Neural crest cell (in vitro differentiated cells): ENCODE results near the gene PRR5L. TPM values are rescaled to one million over a fixed set of nuclear protein-coding genes. Genes with fewer than 3 reads are reported as not detected.
"Not testable (repeated sequence)": the region's sequence is repeated elsewhere in the genome, so short reads cannot be mapped to it uniquely, and the experiment has no call there.

Experiments used
- DNase-seq: peaks from one replicate; pipeline ENCODE4 v3.0.0; 2021; ENCODE audit warnings: low read depth, mixed read lengths, low spot score
- H3K27ac Mint-ChIP-seq: one replicate; pipeline ENCODE4 v1.8.0; 2021; ENCODE audit warnings: mild to moderate bottlenecking, mixed read lengths; ENCODE audit not compliant: unreplicated experiment
- H3K27me3 Mint-ChIP-seq: 2 replicates; pipeline ENCODE4 v1.8.0; 2021; ENCODE audit warnings: low read depth, mild to moderate bottlenecking, mixed read lengths
- H3K36me3 Mint-ChIP-seq: 2 replicates; pipeline ENCODE4 v1.8.0; 2021; ENCODE audit warnings: low read depth, mild to moderate bottlenecking, mixed read lengths
- H3K4me1 Mint-ChIP-seq: 2 replicates; pipeline ENCODE4 v1.8.0; 2021; ENCODE audit warnings: mixed read lengths
- H3K4me3 Mint-ChIP-seq: one replicate; pipeline ENCODE4 v1.8.0; 2021; ENCODE audit warnings: mild to moderate bottlenecking, mixed read lengths
- H3K9me3 Mint-ChIP-seq: 2 replicates; pipeline ENCODE4 v1.8.0; 2021; ENCODE audit warnings: mixed read lengths
- total RNA-seq: library from RNA; stranded (reverse); gene quantifications from 2 replicates; pipeline ENCODE4 v1.2.1, GENCODE V29; 2021
- TF ChIP-seq, protein P1 (sequence below): fragments of 200-600 bp; sonication (generic); conservative IDR thresholded peaks from 2 replicates; pipeline ENCODE4 v1.5.0; 2021; ENCODE audit warnings: antibody characterized with exemption, mild to moderate bottlenecking

Gene PRR5L
- total RNA-seq, 1 donor from 2014 or later: 6.6 TPM

DNA sequence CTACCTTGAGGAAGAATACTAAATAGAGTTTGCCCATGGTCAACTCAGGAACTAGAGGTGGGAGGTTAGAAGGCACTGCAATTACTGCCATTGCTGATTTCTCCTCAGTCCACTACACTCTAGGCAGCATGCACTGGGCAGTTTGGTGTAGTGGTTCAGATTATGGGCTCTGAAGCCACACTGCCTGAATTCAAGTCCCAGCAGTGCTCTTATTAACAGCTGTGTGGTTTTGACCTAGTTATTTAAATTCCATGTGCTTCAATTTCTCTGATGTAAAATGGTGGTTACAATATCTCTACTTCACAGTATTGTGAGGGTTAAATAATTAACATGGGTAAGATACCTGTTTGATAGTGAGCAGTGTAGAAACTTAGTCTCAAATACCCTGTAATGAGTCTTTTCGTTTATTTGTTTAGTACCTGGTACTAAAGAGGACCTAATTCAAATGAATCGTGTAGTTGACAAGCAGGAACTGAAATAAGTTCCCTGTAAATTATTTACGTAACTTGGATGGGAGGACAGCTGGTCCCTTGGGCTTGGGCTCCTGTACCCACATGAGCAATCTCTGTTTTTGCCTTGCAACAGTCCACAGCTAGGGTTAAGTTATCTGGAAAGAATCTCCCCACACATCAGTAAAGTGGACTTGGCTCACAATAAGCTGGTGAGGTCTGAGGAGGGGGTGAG lies 17.8 kb downstream of the PRR5L start:
- H3K36me3 Mint-ChIP-seq: no peaks in the 10 kb centered on the region
- H3K27ac Mint-ChIP-seq: no peak overlapping the region

GRCh38 chr11:36314434-36314767 lies 18.3 kb downstream of the PRR5L start:
- H3K4me1 Mint-ChIP-seq: no peaks in the 10 kb centered on the region
- TF ChIP-seq, protein P1, sequence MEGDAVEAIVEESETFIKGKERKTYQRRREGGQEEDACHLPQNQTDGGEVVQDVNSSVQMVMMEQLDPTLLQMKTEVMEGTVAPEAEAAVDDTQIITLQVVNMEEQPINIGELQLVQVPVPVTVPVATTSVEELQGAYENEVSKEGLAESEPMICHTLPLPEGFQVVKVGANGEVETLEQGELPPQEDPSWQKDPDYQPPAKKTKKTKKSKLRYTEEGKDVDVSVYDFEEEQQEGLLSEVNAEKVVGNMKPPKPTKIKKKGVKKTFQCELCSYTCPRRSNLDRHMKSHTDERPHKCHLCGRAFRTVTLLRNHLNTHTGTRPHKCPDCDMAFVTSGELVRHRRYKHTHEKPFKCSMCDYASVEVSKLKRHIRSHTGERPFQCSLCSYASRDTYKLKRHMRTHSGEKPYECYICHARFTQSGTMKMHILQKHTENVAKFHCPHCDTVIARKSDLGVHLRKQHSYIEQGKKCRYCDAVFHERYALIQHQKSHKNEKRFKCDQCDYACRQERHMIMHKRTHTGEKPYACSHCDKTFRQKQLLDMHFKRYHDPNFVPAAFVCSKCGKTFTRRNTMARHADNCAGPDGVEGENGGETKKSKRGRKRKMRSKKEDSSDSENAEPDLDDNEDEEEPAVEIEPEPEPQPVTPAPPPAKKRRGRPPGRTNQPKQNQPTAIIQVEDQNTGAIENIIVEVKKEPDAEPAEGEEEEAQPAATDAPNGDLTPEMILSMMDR: no peak
- H3K9me3 Mint-ChIP-seq: no peaks in the 10 kb centered on the region
- no peak overlapping the region for H3K4me3 Mint-ChIP-seq
- H3K27me3 Mint-ChIP-seq: peaks cover 34% of the 10 kb centered on the region
- no peak overlapping the region for H3K27ac Mint-ChIP-seq
- DNase-seq: no peak
- H3K36me3 Mint-ChIP-seq: no peaks in the 10 kb centered on the region

More for the DNA sequence above, 17.8 kb downstream of the PRR5L start:
- no peak overlapping the region for H3K4me3 Mint-ChIP-seq
- no peaks in the 10 kb centered on the region for H3K4me1 Mint-ChIP-seq
- no peaks in the 10 kb centered on the region for H3K9me3 Mint-ChIP-seq
- peaks cover 34% of the 10 kb centered on the region for H3K27me3 Mint-ChIP-seq
- no peak for DNase-seq
- TF ChIP-seq, protein P1: no peak

DNA sequence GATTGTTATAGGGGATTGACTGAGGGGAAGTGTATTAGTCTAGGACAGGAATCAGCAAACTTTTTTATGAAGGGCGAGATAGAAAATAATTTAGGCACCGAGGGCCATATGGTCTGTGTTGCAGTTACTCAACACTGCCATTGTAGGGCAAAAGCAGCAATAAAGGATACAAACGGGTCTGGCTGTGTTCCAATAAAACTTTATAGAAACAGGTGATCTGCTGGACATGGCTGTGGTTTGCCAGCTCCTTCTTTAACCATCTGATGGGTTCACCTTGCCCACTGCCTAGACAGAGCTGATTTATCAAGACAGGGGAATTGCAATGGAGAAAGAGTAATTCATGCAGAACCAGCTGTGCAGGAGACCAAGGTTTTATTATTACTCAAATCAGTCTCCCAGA lies 20.0 kb downstream of the PRR5L start:
- no peak for DNase-seq
- Mint-ChIP-seq H3K4me3 (no peak overlapping the region), H3K27ac (no peak overlapping the region), H3K9me3 (no peaks in the 10 kb centered on the region), H3K27me3 (peaks cover 34% of the 10 kb centered on the region), H3K4me1 (no peaks in the 10 kb centered on the region), H3K36me3 (no peaks in the 10 kb centered on the region)
- TF ChIP-seq, protein P1: no peak

DNA sequence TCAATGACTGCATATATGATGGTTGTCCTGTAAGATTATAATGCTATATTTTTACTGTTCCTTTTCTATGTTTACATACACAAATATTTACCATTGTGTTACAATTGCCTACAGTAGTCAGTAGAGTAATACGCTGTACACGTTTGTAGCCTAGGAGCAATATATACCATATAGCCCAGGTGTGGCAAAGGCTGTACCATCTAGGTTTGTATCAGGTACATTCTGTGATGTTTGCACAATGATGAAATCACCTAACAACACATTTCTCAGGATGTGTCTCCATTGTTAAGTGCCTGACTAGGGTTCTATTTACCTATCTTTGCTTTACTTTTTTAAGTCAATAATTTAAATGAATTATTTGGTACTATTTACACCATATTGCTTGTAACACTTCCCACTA lies 21.9 kb downstream of the PRR5L start:
- Mint-ChIP-seq H3K9me3 (no peaks in the 10 kb centered on the region), H3K4me3 (no peak overlapping the region), H3K36me3 (no peaks in the 10 kb centered on the region), H3K4me1 (no peaks in the 10 kb centered on the region), H3K27ac (no peak overlapping the region), H3K27me3 (peaks cover 23% of the 10 kb centered on the region)
- TF ChIP-seq, protein P1: no peak
- DNase-seq: no peak

- H3K36me3 Mint-ChIP-seq, DNase-seq, H3K4me1 Mint-ChIP-seq, H3K27ac Mint-ChIP-seq, H3K27me3 Mint-ChIP-seq, H3K4me3 Mint-ChIP-seq, H3K9me3 Mint-ChIP-seq: not testable (repeated sequence)
Observed at GRCh38 chr11:36324956-36325355, 28.9 kb downstream of the PRR5L start.

DNA sequence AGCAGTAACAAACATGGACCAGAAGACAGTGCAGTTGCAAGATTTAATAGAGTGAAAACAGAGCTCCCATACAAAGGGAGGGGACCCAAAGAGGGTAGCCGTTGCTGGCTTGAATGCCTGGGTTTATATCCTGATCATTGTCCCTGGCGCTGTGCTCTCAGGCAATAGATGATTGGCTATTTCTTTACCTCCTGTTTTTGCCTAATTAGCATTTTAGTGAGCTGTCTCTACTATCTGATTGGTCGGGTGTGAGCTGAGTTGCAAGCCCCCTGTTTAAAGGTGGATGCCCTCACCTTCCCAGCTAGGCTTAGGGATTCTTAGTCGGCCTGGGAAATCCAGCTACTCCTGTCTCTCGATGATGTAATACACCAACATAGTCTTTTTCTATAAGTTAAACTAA lies 29.3 kb downstream of the PRR5L start:
- not testable (repeated sequence) for H3K4me3 Mint-ChIP-seq, H3K4me1 Mint-ChIP-seq

More for the DNA sequence above, 29.3 kb downstream of the PRR5L start:
- H3K27me3 Mint-ChIP-seq, H3K9me3 Mint-ChIP-seq, H3K27ac Mint-ChIP-seq, H3K36me3 Mint-ChIP-seq, DNase-seq: not testable (repeated sequence)
